ENCODE results near the gene XRCC4. TPM values are rescaled to one million over a fixed set of nuclear protein-coding genes. Genes with fewer than 3 reads are reported as not detected.

The XRCC4 gene
- total and polyA plus RNA-seq, 4 donors = 2.3 to 4.9 (median 3.0) TPM

GRCh38 chr5:83167538-83167937 is 90.2 kb downstream of the XRCC4 start (continued):
- TF ChIP-seq ZBTB33 (IDR thresholded peaks at IDR 0.05) = no peak
- TF ChIP-seq YY1 (IDR thresholded peaks at IDR 0.05) = no peak
- TF ChIP-seq HNF4G (IDR thresholded peaks at IDR 0.05) = no peak

- TF ChIP-seq MAX (IDR thresholded peaks at IDR 0.05) = no peak
- TF ChIP-seq JUND (IDR thresholded peaks at IDR 0.05) = no peak
- no peak for TF ChIP-seq YY1 (IDR thresholded peaks at IDR 0.05)
- TF ChIP-seq RXRA (IDR thresholded peaks at IDR 0.05) = no peak
- TF ChIP-seq NR2F2 (IDR thresholded peaks at IDR 0.05) = no peak
- TF ChIP-seq FOXA2 (IDR thresholded peaks at IDR 0.05) = no peak
- no peak for TF ChIP-seq ZBTB33 (IDR thresholded peaks at IDR 0.05)
- TF ChIP-seq RAD21 (IDR thresholded peaks at IDR 0.05) = no peak
- no peak for TF ChIP-seq TAF1 (conservative IDR thresholded peaks at IDR 0.05)
- TF ChIP-seq HNF4A (conservative IDR thresholded peaks at IDR 0.05) = no peak
- no peak for TF ChIP-seq FOXA1 (IDR thresholded peaks at IDR 0.05)
- no peak for TF ChIP-seq ATF3 (IDR thresholded peaks at IDR 0.05)
Measured at GRCh38 chr5:83169571-83170337, 92.4 kb downstream of the XRCC4 start.

GRCh38 chr5:83172011-83172410 is 94.7 kb downstream of the XRCC4 start:
- DNase-seq (ENCODE audit: low spot score) = no peak
- Histone ChIP-seq H3K27ac (ENCODE audit: low read depth in 1 of 2, low read length in 2 of 2) (no peak overlapping the region), H3K4me1 (ENCODE audit: control insufficient read depth in 4 of 4, insufficient read depth in 4 of 4, low read length in 3 of 4) (peaks cover 0 to 30% (median 5%) of the 10 kb centered on the region in 4 donors), H3K9me3 (ENCODE audit: control insufficient read depth in 4 of 4, low read length in 3 of 4) (no peaks in the 10 kb centered on the region), H3K4me3 (ENCODE audit: low read depth in 1 of 3, low read length in 3 of 3) (no peak overlapping the region), H3K9ac (ENCODE audit: low read depth in 1 of 2, low read length in 2 of 2) (no peak overlapping the region), H3K27me3 (ENCODE audit: control insufficient read depth in 4 of 4, insufficient read depth in 4 of 4, low read length in 3 of 4) (no peaks in the 10 kb centered on the region), H3K36me3 (ENCODE audit: control insufficient read depth in 4 of 4, insufficient read depth in 3 of 4, low read depth in 1 of 4, low read length in 3 of 4) (no peaks in the 10 kb centered on the region)
- TF ChIP-seq FOXA1 (IDR thresholded peaks at IDR 0.05) = no peak
- no peak for TF ChIP-seq RXRA (IDR thresholded peaks at IDR 0.05)
- TF ChIP-seq HNF4G (IDR thresholded peaks at IDR 0.05) = no peak
- TF ChIP-seq GABPA (IDR thresholded peaks at IDR 0.05 in 1 of 2, conservative IDR thresholded peaks at IDR 0.05 in 1 of 2) = no peak
- no peak for TF ChIP-seq FOXA2 (IDR thresholded peaks at IDR 0.05)
- WGBS = 39% methylated on average over 1 of the region's 1 CpG

More at GRCh38 chr5:83169571-83170337, 92.4 kb downstream of the XRCC4 start:
- Histone ChIP-seq H3K27me3 (ENCODE audit: control insufficient read depth in 4 of 4, insufficient read depth in 4 of 4, low read length in 3 of 4) (no peaks in the 10 kb centered on the region), H3K9ac (ENCODE audit: low read depth in 1 of 2, low read length in 2 of 2) (no peak overlapping the region), H3K4me1 (ENCODE audit: control insufficient read depth in 4 of 4, insufficient read depth in 4 of 4, low read length in 3 of 4) (peaks cover 0 to 30% (median 5%) of the 10 kb centered on the region in 4 donors), H3K4me3 (ENCODE audit: low read depth in 1 of 3, low read length in 3 of 3) (no peak overlapping the region), H3K27ac (ENCODE audit: low read depth in 1 of 2, low read length in 2 of 2) (no peak overlapping the region), H3K9me3 (ENCODE audit: control insufficient read depth in 4 of 4, low read length in 3 of 4) (no peaks in the 10 kb centered on the region), H3K36me3 (ENCODE audit: control insufficient read depth in 4 of 4, insufficient read depth in 3 of 4, low read depth in 1 of 4, low read length in 3 of 4) (no peaks in the 10 kb centered on the region)
- DNase-seq (ENCODE audit: low spot score) = no peak
- 83% methylated on average over 2 of the region's 2 CpGs for WGBS
